ENCODE data around the gene ERO1B. TPM values are rescaled to one million over a fixed set of nuclear protein-coding genes. Genes with fewer than 3 reads are reported as not detected.

The ERO1B gene
- total RNA-seq, 1 experiment from 2014 or later, result 9.6 TPM

DNA sequence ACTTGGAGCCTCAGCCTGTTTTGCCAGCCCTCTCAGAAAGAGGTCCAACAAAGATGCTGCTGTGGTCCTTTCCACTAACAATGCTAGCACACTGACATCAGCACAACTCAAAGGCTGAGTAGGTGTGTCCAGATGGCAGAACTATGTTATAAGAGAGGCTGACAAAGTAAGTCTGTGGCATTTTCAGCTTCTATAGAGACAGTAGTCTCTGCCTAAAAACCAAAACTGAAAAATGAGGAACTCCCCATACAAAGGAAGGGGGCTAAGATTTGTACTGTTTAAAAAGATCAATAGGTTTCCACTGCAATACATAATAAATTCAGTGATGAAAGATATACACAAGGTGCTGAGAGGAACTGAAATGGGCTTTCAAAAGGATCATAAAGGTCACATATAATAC is 12.3 kb downstream of the ERO1B start:
- H3K9me3 Mint-ChIP-seq (ENCODE audit: unreplicated experiment), result no peaks in the 10 kb centered on the region
- POLR2A ChIA-PET, result interaction anchor here (0.9 kb wide), 1 partner anchor 12 kb away, joined by 5 read pairs; the partner anchor contains the start of gene ERO1B
- CTCF ChIA-PET, result no interaction called here
- intact Hi-C loops (cut with micrococcal nuclease), result no loop called here
- no peaks in the 10 kb centered on the region for H3K27me3 Mint-ChIP-seq (ENCODE audit: insufficient read depth, unreplicated experiment)
- DNase-seq (ENCODE audit: unreplicated experiment), result no peak
- TF ChIP-seq, protein P1, sequence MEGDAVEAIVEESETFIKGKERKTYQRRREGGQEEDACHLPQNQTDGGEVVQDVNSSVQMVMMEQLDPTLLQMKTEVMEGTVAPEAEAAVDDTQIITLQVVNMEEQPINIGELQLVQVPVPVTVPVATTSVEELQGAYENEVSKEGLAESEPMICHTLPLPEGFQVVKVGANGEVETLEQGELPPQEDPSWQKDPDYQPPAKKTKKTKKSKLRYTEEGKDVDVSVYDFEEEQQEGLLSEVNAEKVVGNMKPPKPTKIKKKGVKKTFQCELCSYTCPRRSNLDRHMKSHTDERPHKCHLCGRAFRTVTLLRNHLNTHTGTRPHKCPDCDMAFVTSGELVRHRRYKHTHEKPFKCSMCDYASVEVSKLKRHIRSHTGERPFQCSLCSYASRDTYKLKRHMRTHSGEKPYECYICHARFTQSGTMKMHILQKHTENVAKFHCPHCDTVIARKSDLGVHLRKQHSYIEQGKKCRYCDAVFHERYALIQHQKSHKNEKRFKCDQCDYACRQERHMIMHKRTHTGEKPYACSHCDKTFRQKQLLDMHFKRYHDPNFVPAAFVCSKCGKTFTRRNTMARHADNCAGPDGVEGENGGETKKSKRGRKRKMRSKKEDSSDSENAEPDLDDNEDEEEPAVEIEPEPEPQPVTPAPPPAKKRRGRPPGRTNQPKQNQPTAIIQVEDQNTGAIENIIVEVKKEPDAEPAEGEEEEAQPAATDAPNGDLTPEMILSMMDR (IDR thresholded peaks at IDR 0.05; ENCODE audit: unreplicated experiment), result no peak
- no peak overlapping the region for H3K4me3 Mint-ChIP-seq (ENCODE audit: unreplicated experiment)
- no peak overlapping the region for H3K27ac Mint-ChIP-seq (ENCODE audit: low read depth, unreplicated experiment)
- no TSS peak for BruUV-seq (replicated peaks)
- H3K4me1 Mint-ChIP-seq (ENCODE audit: insufficient read depth, unreplicated experiment), result peaks cover 6% of the 10 kb centered on the region
- H3K36me3 Mint-ChIP-seq (ENCODE audit: insufficient read depth, unreplicated experiment), result peaks cover 27% of the 10 kb centered on the region

DNA sequence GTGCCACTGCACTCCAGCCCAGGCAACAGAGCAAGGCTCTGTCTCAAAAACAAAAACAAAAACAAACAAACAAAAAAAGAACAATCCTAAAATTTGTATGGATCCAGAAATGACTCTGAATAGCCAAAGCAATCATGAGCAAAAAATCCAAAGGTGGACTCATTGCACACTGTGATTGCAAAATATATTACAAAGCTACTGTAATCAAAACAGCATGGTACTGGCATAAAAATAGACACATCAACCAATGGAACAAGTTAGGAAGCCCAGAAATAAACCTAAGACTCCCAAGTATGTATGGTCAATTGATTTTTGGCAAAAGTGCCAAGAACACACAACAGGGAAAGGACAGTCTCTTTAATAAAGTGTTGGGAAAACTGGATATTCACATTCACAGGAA is 19.9 kb downstream of the ERO1B start:
- no peak overlapping the region for H3K4me3 Mint-ChIP-seq (ENCODE audit: unreplicated experiment)
- H3K9me3 Mint-ChIP-seq (ENCODE audit: unreplicated experiment), result peaks cover 27% of the 10 kb centered on the region
- ChIA-PET CTCF (no interaction called here), POLR2A (interaction anchor here (0.6 kb wide), 1 partner anchor 81 kb away, joined by 4 read pairs; no protein-coding TSS in a partner anchor)
- DNase-seq (ENCODE audit: unreplicated experiment), result no peak
- no peak overlapping the region for H3K27ac Mint-ChIP-seq (ENCODE audit: low read depth, unreplicated experiment)
- BruUV-seq (replicated peaks), result no TSS peak
- TF ChIP-seq, protein P1 (IDR thresholded peaks at IDR 0.05; ENCODE audit: unreplicated experiment), result no peak
- peaks cover 9% of the 10 kb centered on the region for H3K36me3 Mint-ChIP-seq (ENCODE audit: insufficient read depth, unreplicated experiment)
- no peaks in the 10 kb centered on the region for H3K4me1 Mint-ChIP-seq (ENCODE audit: insufficient read depth, unreplicated experiment)
- intact Hi-C loops (cut with micrococcal nuclease), result no loop called here
- H3K27me3 Mint-ChIP-seq (ENCODE audit: insufficient read depth, unreplicated experiment), result no peaks in the 10 kb centered on the region

DNA sequence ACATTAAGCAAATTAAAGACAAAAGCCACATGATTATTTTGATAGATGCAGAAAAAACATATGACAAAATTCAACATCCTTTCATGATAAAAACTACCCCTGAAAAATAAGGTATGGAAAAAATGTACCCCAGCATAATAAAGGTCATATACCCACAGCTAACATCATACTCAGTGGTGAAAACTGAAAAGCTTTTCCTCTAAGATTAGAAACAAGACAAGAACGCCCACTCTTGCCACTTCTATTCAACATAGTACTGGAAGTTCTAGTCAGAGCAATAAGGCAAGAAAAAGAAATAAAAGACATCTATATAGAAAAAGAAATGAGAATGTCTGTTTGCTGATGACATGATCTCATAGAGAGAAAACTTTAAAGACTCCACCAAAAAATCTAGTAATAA is 20.7 kb downstream of the ERO1B start:
- ChIA-PET CTCF (no interaction called here), POLR2A (interaction anchor here (1.4 kb wide), 1 partner anchor 10 kb away, joined by 3 read pairs; no protein-coding TSS in a partner anchor)
- no peaks in the 10 kb centered on the region for H3K4me1 Mint-ChIP-seq (ENCODE audit: insufficient read depth, unreplicated experiment)
- no peak overlapping the region for H3K27ac Mint-ChIP-seq (ENCODE audit: low read depth, unreplicated experiment)
- BruUV-seq (replicated peaks), result no TSS peak
- no peaks in the 10 kb centered on the region for H3K27me3 Mint-ChIP-seq (ENCODE audit: insufficient read depth, unreplicated experiment)
- TF ChIP-seq, protein P1 (IDR thresholded peaks at IDR 0.05; ENCODE audit: unreplicated experiment), result no peak
- intact Hi-C loops (cut with micrococcal nuclease), result no loop called here
- H3K9me3 Mint-ChIP-seq (ENCODE audit: unreplicated experiment), result peaks cover 27% of the 10 kb centered on the region
- H3K4me3 Mint-ChIP-seq (ENCODE audit: unreplicated experiment), result no peak overlapping the region
- no peak for DNase-seq (ENCODE audit: unreplicated experiment)
- peaks cover 8% of the 10 kb centered on the region for H3K36me3 Mint-ChIP-seq (ENCODE audit: insufficient read depth, unreplicated experiment)

DNA sequence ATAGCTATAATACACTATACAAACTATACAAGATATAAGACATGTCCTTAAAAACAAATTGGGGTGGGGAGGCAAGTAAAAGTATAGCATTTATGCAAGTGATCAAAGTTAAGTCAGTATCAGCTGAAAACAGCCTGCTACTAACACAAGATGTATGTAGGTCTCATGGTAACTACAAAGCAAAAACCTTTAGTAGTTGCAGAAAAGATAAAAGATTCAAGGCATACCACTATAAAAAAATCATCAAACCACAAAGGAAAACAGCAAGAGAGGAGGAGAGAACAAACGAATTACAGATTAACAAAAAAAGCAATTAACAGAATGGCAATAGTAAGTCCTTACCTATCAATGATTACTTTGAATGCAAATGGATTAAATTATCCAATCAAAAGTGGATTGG is 22.7 kb downstream of the ERO1B start:
- BruUV-seq (replicated peaks), result no TSS peak
- CTCF ChIA-PET, result interaction anchor here (0.7 to 0.9 kb wide), 2 partner anchors 20 to 135 kb away, joined by 3 to 5 read pairs; no protein-coding TSS in a partner anchor
- no peak for DNase-seq (ENCODE audit: unreplicated experiment)
- Mint-ChIP-seq H3K27me3 (ENCODE audit: insufficient read depth, unreplicated experiment) (no peaks in the 10 kb centered on the region), H3K9me3 (ENCODE audit: unreplicated experiment) (peaks cover 27% of the 10 kb centered on the region), H3K27ac (ENCODE audit: low read depth, unreplicated experiment) (no peak overlapping the region), H3K4me1 (ENCODE audit: insufficient read depth, unreplicated experiment) (no peaks in the 10 kb centered on the region), H3K36me3 (ENCODE audit: insufficient read depth, unreplicated experiment) (no peaks in the 10 kb centered on the region), H3K4me3 (ENCODE audit: unreplicated experiment) (no peak overlapping the region)
- TF ChIP-seq, protein P1 (IDR thresholded peaks at IDR 0.05; ENCODE audit: unreplicated experiment), result no peak
- POLR2A ChIA-PET, result interaction anchor here (0.6 kb wide), 1 partner anchor 20 kb away, joined by 3 read pairs; no protein-coding TSS in a partner anchor
- intact Hi-C loops (cut with micrococcal nuclease), result no loop called here

All from MCF 10A (cell line).